ENCODE data around the gene PGM1. TPM values are rescaled to one million over a fixed set of nuclear protein-coding genes. Genes with fewer than 3 reads are reported as not detected.
A peak's percentile ranks its signal among the peaks of the same experiment; 100 is the strongest.

PGM1 gene
- total and polyA plus RNA-seq, 2 of the 4 experiments (the other 2 are of a cell fraction), result 42.6 to 94.5 TPM

GRCh38 chr1:63691701-63692425, 98.7 kb downstream of the PGM1 start (continued):
- no peak for TF ChIP-seq ELK1 (IDR thresholded peaks at IDR 0.05; ENCODE audit: borderline replicate concordance, low read depth, low read length)

GRCh38 chr1:63693944-63694571, 100.8 kb downstream of the PGM1 start:
- no peaks in the 10 kb centered on the region for H3K9me3 ChIP-seq (ENCODE audit: control insufficient read depth, insufficient read depth, low read length)
- H3K79me1 ChIP-seq (ENCODE audit: low read depth in 1 of 2, low read length in 2 of 2), result no peaks in the 10 kb centered on the region
- in situ Hi-C loops (cut with MboI; ENCODE audit: low sequenced_read_pairs) (no loop called here), intact Hi-C loops (cut with micrococcal nuclease) (loop anchor here (2.0 to 5.0 kb wide), 4 partner anchors 77 to 468 kb away; partner anchors contain the start of gene ROR1), dilution Hi-C loops (cut with HindIII; ENCODE audit: low sequenced_read_pairs, unreplicated experiment) (no loop called here)
- no peak overlapping the region for H3K23ac ChIP-seq (ENCODE audit: low read depth, low read length)
- H3K36me3 ChIP-seq (ENCODE audit: control insufficient read depth, insufficient read depth, low read length), result no peaks in the 10 kb centered on the region
- no peak overlapping the region for H2BK120ac ChIP-seq (ENCODE audit: low read depth, low read length)
- DNase-seq (peak; percentile 52), ATAC-seq (ENCODE audit: low read depth) (peak; percentile 61)
- H3K4ac ChIP-seq (ENCODE audit: low read depth, low read length), result no peak overlapping the region
- H4K91ac ChIP-seq (ENCODE audit: insufficient read depth, low read depth, low read length), result no peak overlapping the region
- CTCF ChIA-PET, result no interaction called here
- no peak overlapping the region for H3K9ac ChIP-seq (ENCODE audit: low read depth, low read length)
- H3K56ac ChIP-seq (ENCODE audit: extremely low read depth, insufficient read depth, low read length), result no peak overlapping the region
- no peaks in the 10 kb centered on the region for H3K9me1 ChIP-seq (ENCODE audit: insufficient read depth, low read length)
- TF ChIP-seq MAFK (IDR thresholded peaks at IDR 0.05; ENCODE audit: low read depth, low read length) (no peak), MXI1 (IDR thresholded peaks at IDR 0.05; ENCODE audit: borderline replicate concordance, low read depth, low read length) (no peak), USF2 (IDR thresholded peaks at IDR 0.05; ENCODE audit: low read depth, low read length) (no peak), ELK1 (IDR thresholded peaks at IDR 0.05; ENCODE audit: borderline replicate concordance, low read depth, low read length) (no peak), FOS (IDR thresholded peaks at IDR 0.05; ENCODE audit: low read depth, low read length) (no peak), RCOR1 (IDR thresholded peaks at IDR 0.05; ENCODE audit: insufficient replicate concordance, low read length) (no peak), NFE2L2 (IDR thresholded peaks at IDR 0.05; ENCODE audit: low read depth, low read length) (no peak), RFX5 (IDR thresholded peaks at IDR 0.05; ENCODE audit: low read depth, low read length) (no peak), BHLHE40 (IDR thresholded peaks at IDR 0.05; ENCODE audit: low read depth, low read length) (no peak), CEBPB (IDR thresholded peaks at IDR 0.05; ENCODE audit: low read depth, low read length) (no peak), POLR2A (IDR thresholded peaks at IDR 0.05; ENCODE audit: low read depth, low read length) (no peak), CHD1 (IDR thresholded peaks at IDR 0.05; ENCODE audit: low read depth, low read length) (no peak)
- no peak overlapping the region for H3K4me3 ChIP-seq (ENCODE audit: insufficient read depth, low read depth, low read length)
- no peak overlapping the region for H2BK5ac ChIP-seq (ENCODE audit: low read depth, low read length, poor library complexity, severe bottlenecking)
- no TSS peak for BruUV-seq (replicated peaks)
- H3K4me2 ChIP-seq (ENCODE audit: low read depth, low read length), result no peak overlapping the region
- H3K27me3 ChIP-seq (ENCODE audit: control insufficient read depth, insufficient read depth, low read length), result peaks cover 2% of the 10 kb centered on the region; the same call in 1 of the 2 replicates
- H3K14ac ChIP-seq (replicated peaks; ENCODE audit: low read depth, low read length), result no peak overlapping the region
- H2AK5ac ChIP-seq (ENCODE audit: low read depth, low read length), result no peak overlapping the region
- H2AK9ac ChIP-seq (replicated peaks; ENCODE audit: low read depth, low read length, poor library complexity), result no peak overlapping the region
- no peaks in the 10 kb centered on the region for H4K20me1 ChIP-seq (ENCODE audit: insufficient read depth, low read length)
- H4K8ac ChIP-seq (ENCODE audit: low read depth in 2 of 2, low read length in 2 of 2), result no peak overlapping the region
- no peak overlapping the region for H2BK20ac ChIP-seq (ENCODE audit: low read depth, low read length)
- POLR2A ChIA-PET (ENCODE audit: unreplicated experiment), result no interaction called here
- H2BK15ac ChIP-seq (ENCODE audit: low read depth, low read length), result no peak overlapping the region
- no peak overlapping the region for H4K5ac ChIP-seq (ENCODE audit: low read depth, low read length)
- no peak overlapping the region for H3K18ac ChIP-seq (ENCODE audit: low read depth, low read length)
- WGBS, 2 experiments (ENCODE audit: extremely low coverage in 2 of 2, insufficient read length in 1 of 2), result no CpG with 5 or more reads among the region's 2 CpGs
- H2AFZ ChIP-seq (replicated peaks; ENCODE audit: low read length, poor library complexity), result no peak overlapping the region
- H3K4me1 ChIP-seq (ENCODE audit: control insufficient read depth, insufficient read depth, low read length), result peaks cover 3% of the 10 kb centered on the region; the same call in 1 of the 2 replicates
- no peak overlapping the region for H3K27ac ChIP-seq (ENCODE audit: insufficient read depth, low read length)

Measured in IMR-90 (cell line).